Neural cell (in vitro differentiated cells): Measurements from ENCODE around the gene RBBP8NL. TPM values are rescaled to one million over a fixed set of nuclear protein-coding genes. Genes with fewer than 3 reads are reported as not detected.

ENCODE experiments used
- H2AFZ ChIP-seq: fragments of 200-600, 300-800 bp; sonication (generic), shearing (Covaris generic); 2 replicates; pipeline ENCODE4 v1.6.0; 2014; ENCODE audit warnings: low read depth, mild to moderate bottlenecking, antibody characterized with exemption, low read length, moderate library complexity
- H3F3A ChIP-seq: fragments of 200-600 bp; shearing (Covaris generic); 2 replicates; pipeline ENCODE4 v1.6.1; 2016; ENCODE audit warnings: mild to moderate bottlenecking, moderate library complexity, mixed read lengths, antibody characterized with exemption, low read length; ENCODE audit not compliant: insufficient read depth, poor library complexity, severe bottlenecking
- H3K27ac ChIP-seq: fragments of 200-600, 300-800 bp; sonication (generic), shearing (Covaris generic); 2 replicates; pipeline ENCODE4 v1.5.1; 2014; ENCODE audit warnings: mild to moderate bottlenecking, low read length, moderate library complexity
- H3K27me3 ChIP-seq: fragments of 300-800, 200-600 bp; sonication (generic), shearing (Covaris generic); 2 replicates; pipeline ENCODE4 v1.6.0; 2014; ENCODE audit warnings: mild to moderate bottlenecking, low read depth, low read length, moderate library complexity; ENCODE audit not compliant: insufficient read depth
- H3K36me3 ChIP-seq: fragments of 300-800, 200-600 bp; sonication (generic), shearing (Covaris generic); 2 replicates; pipeline ENCODE4 v1.5.1; 2014; ENCODE audit warnings: mild to moderate bottlenecking, antibody characterized with exemption, low read length, moderate library complexity; ENCODE audit not compliant: insufficient read depth
- H3K4me2 ChIP-seq: fragments of 300-800, 200-600 bp; sonication (generic), shearing (Covaris generic); 2 replicates; pipeline ENCODE4 v1.6.0; 2014; ENCODE audit warnings: mild to moderate bottlenecking, low read length
- H3K4me3 ChIP-seq: fragments of 300-800, 200-600 bp; sonication (generic), shearing (Covaris generic); 2 replicates; pipeline ENCODE4 v1.5.1; 2014; ENCODE audit warnings: mild to moderate bottlenecking, low read length, moderate library complexity
- H3K79me2 ChIP-seq: fragments of 200-600 bp; shearing (Covaris generic); replicated peaks from 2 replicates; pipeline ENCODE4 v1.6.0; 2014; ENCODE audit warnings: mild to moderate bottlenecking, low read length, moderate library complexity; ENCODE audit not compliant: insufficient read depth
- H3K9ac ChIP-seq: fragments of 300-800, 200-600 bp; sonication (generic), shearing (Covaris generic); 2 replicates; pipeline ENCODE4 v1.6.1; 2016; ENCODE audit warnings: mild to moderate bottlenecking, low read length, mixed read lengths
- H3K9me2 ChIP-seq: fragments of 200-600 bp; shearing (Covaris generic); 2 replicates; pipeline ENCODE4 v1.6.1; 2016; ENCODE audit warnings: mild to moderate bottlenecking, low read length, mixed read lengths; ENCODE audit not compliant: insufficient read depth
- H3K9me3 ChIP-seq: fragments of 200-600, 300-800 bp; sonication (generic), shearing (Covaris generic); 2 replicates; pipeline ENCODE4 v1.6.1; 2016; ENCODE audit warnings: mild to moderate bottlenecking, mixed run types, low read length, moderate library complexity, mixed read lengths
- H4K20me1 ChIP-seq: fragments of 200-600 bp; shearing (Covaris generic); 2 replicates; pipeline ENCODE4 v1.6.1; 2016; ENCODE audit warnings: mild to moderate bottlenecking, mixed run types; ENCODE audit not compliant: insufficient read depth
- CTCF ChIP-seq: fragments of 450-650 bp; IDR thresholded peaks from 2 replicates; pipeline ENCODE4 v1.5.1; 2014; ENCODE audit warnings: antibody characterized with exemption, mild to moderate bottlenecking, moderate library complexity; ENCODE audit not compliant: poor library complexity, severe bottlenecking
- EP300 ChIP-seq: fragments of 450-650 bp; conservative IDR thresholded peaks from 2 replicates; pipeline ENCODE4 v1.6.1; 2014; ENCODE audit warnings: antibody characterized with exemption, mild to moderate bottlenecking, moderate library complexity; ENCODE audit not compliant: poor library complexity, severe bottlenecking
- EZH2 ChIP-seq: fragments of 200-600, 300-800 bp; shearing (Covaris generic), sonication (generic); IDR thresholded peaks from 2 replicates; pipeline ENCODE4 v1.6.1; 2014; ENCODE audit warnings: antibody characterized with exemption, low read length, borderline replicate concordance, mild to moderate bottlenecking; ENCODE audit not compliant: insufficient read depth, poor library complexity, severe bottlenecking
- MXI1 ChIP-seq: fragments of 450-650 bp; conservative IDR thresholded peaks from 2 replicates; pipeline ENCODE4 v1.6.1; 2014; ENCODE audit warnings: antibody characterized with exemption, mild to moderate bottlenecking; ENCODE audit not compliant: poor library complexity, severe bottlenecking
- POLR2AphosphoS5 ChIP-seq: IDR thresholded peaks from 2 replicates; pipeline ENCODE4 v1.6.1; 2012
- RAD21 ChIP-seq: fragments of 450-650 bp; conservative IDR thresholded peaks from 2 replicates; pipeline ENCODE4 v1.6.1; 2014; ENCODE audit warnings: antibody characterized with exemption, mild to moderate bottlenecking, moderate library complexity
- SMC3 ChIP-seq: fragments of 450-650 bp; conservative IDR thresholded peaks from 2 replicates; pipeline ENCODE4 v1.6.1; 2014; ENCODE audit warnings: antibody characterized with exemption, mild to moderate bottlenecking, moderate library complexity; ENCODE audit not compliant: poor library complexity
- TAF1 ChIP-seq: IDR thresholded peaks from 2 replicates; pipeline ENCODE4 v1.6.1; 2012; ENCODE audit warnings: low read depth
- polyA plus RNA-seq: library from polyadenylated mRNA; depleted of rRNA; stranded (reverse); fragments of >200 nt; gene quantifications from 2 replicates; pipeline ENCODE4 v1.2.3, GENCODE V29; 2014
- TF ChIP-seq, protein P1 (sequence below): IDR thresholded peaks from 2 replicates; pipeline ENCODE4 v1.6.1; 2012; ENCODE audit warnings: borderline replicate concordance

RBBP8NL gene
- polyA plus RNA-seq, 1 donor from 2014 or later = not detected

DNA sequence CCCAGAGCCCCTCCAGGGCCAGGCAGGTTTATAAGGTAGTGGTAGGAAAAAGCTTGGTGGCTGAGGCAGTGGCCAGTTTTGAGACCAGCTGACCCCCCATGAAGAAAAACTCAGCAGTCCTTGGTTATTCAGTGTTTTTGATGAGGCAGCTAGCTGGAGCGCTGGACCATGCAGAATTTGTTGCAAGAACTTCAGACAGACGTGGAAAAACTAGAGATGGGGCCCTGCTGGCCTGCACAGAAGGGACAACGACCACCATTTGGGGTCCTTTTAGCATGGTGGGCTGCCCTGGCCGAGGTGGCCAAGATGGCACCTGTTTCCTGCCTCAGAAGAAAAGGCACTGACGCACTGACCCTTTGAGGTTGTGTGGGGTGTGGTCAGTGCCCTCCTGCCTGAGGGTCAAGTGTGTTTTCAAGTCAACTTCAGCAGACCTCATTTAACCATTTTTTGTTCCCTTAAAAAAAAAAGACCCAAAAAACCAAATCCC, 37.7 kb downstream of the RBBP8NL start:
- Histone ChIP-seq H3K9me3 (no peaks in the 10 kb centered on the region), H3K36me3 (no peaks in the 10 kb centered on the region), H3K27me3 (no peaks in the 10 kb centered on the region), H3K9me2 (no peaks in the 10 kb centered on the region), H3K4me2 (no peak overlapping the region), H4K20me1 (no peaks in the 10 kb centered on the region), H2AFZ (no peak overlapping the region), H3K9ac (no peak overlapping the region), H3K4me3 (no peak overlapping the region), H3F3A (no peaks in the 10 kb centered on the region), H3K27ac (no peak overlapping the region), H3K79me2 (peaks cover 31% of the 10 kb centered on the region)
- no peak for TF ChIP-seq SMC3
- no peak for TF ChIP-seq EZH2
- no peak for TF ChIP-seq RAD21
- TF ChIP-seq, protein P1, sequence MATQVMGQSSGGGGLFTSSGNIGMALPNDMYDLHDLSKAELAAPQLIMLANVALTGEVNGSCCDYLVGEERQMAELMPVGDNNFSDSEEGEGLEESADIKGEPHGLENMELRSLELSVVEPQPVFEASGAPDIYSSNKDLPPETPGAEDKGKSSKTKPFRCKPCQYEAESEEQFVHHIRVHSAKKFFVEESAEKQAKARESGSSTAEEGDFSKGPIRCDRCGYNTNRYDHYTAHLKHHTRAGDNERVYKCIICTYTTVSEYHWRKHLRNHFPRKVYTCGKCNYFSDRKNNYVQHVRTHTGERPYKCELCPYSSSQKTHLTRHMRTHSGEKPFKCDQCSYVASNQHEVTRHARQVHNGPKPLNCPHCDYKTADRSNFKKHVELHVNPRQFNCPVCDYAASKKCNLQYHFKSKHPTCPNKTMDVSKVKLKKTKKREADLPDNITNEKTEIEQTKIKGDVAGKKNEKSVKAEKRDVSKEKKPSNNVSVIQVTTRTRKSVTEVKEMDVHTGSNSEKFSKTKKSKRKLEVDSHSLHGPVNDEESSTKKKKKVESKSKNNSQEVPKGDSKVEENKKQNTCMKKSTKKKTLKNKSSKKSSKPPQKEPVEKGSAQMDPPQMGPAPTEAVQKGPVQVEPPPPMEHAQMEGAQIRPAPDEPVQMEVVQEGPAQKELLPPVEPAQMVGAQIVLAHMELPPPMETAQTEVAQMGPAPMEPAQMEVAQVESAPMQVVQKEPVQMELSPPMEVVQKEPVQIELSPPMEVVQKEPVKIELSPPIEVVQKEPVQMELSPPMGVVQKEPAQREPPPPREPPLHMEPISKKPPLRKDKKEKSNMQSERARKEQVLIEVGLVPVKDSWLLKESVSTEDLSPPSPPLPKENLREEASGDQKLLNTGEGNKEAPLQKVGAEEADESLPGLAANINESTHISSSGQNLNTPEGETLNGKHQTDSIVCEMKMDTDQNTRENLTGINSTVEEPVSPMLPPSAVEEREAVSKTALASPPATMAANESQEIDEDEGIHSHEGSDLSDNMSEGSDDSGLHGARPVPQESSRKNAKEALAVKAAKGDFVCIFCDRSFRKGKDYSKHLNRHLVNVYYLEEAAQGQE = no peak
- no peak for TF ChIP-seq TAF1
- no peak for TF ChIP-seq POLR2AphosphoS5
- no peak for TF ChIP-seq MXI1

DNA sequence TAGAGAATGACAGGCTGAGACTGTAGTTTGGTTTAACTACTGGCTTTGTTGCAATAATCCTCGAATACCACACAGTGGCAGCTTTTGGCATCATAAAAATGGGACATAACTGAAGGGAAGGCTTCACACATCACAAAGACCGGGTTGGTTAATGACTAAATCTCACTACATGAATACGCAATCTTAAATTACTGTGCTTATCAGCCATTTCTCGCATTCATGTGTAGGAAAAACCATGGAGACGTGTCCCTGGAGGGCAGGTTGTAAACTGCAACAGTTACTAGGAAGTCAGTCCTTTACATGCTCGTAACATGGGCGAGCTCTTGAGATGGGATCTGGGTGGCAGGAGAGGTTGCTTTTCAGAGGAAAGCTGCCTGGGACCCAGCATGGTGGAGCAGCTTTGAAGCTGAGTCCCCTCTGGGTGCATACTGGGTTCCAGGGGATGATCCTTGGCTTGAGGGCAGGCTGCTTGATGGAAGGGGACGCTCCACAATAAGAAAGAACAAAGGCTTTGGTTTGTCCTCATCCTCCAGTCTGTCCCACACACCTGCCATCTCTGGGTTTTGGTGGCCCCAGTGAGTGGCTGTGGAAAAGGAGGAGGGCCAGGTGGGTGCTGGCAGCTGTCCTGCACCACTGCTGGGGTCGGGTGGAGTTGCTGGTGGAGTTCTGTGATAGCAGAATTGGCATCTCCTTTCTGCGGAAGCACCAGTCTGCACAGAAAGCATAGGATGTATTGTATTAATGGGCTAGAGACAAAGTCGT, 38.3 kb downstream of the RBBP8NL start:
- no peaks in the 10 kb centered on the region for H4K20me1 ChIP-seq
- no peaks in the 10 kb centered on the region for H3K9me3 ChIP-seq
- peak overlapping the region; percentile 100 for H3K4me3 ChIP-seq
- no peak overlapping the region for H3K4me2 ChIP-seq
- H3K79me2 ChIP-seq = peaks cover 31% of the 10 kb centered on the region
- no peak overlapping the region for H2AFZ ChIP-seq
- no peaks in the 10 kb centered on the region for H3K36me3 ChIP-seq
- no peak overlapping the region for H3K9ac ChIP-seq
- no peak for TF ChIP-seq POLR2AphosphoS5
- no peak for TF ChIP-seq TAF1
- peak; percentile 14 for TF ChIP-seq SMC3
- TF ChIP-seq, protein P1 = no peak
- TF ChIP-seq EP300 = no peak
- TF ChIP-seq MXI1 = no peak
- TF ChIP-seq RAD21 = no peak
- TF ChIP-seq CTCF = no peak
- TF ChIP-seq EZH2 = no peak
- H3K27me3 ChIP-seq = no peaks in the 10 kb centered on the region
- no peaks in the 10 kb centered on the region for H3F3A ChIP-seq
- no peak overlapping the region for H3K27ac ChIP-seq
- H3K9me2 ChIP-seq = no peaks in the 10 kb centered on the region
